ENCODE results near the gene LRRC43.

The LRRC43 gene

GRCh38 chr12:122226366-122227125, 43.6 kb downstream of the LRRC43 start:
- DNase-seq, result no peak

GRCh38 chr12:122227341-122227740, 44.4 kb downstream of the LRRC43 start:
- no peak for DNase-seq

DNA sequence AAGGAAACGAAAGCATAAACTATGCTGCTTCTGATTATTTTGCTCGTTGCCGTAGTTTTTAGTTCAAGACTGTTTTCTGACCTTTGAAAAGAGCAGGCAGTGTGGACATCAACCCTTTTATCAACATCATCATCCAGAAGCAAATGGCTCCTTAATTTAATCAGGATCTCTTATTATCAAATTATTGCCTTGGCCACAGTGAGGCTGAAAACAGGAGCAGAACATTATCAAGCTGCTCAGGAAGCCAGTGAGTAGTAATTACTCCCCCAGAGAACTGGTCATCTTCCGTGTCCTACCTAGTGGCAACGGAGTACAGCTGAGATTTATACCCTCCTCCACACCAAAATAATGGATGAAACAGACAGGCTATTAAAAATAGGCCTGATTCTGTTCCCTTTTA, 45.2 kb downstream of the LRRC43 start:
- DNase-seq, result no peak

DNA sequence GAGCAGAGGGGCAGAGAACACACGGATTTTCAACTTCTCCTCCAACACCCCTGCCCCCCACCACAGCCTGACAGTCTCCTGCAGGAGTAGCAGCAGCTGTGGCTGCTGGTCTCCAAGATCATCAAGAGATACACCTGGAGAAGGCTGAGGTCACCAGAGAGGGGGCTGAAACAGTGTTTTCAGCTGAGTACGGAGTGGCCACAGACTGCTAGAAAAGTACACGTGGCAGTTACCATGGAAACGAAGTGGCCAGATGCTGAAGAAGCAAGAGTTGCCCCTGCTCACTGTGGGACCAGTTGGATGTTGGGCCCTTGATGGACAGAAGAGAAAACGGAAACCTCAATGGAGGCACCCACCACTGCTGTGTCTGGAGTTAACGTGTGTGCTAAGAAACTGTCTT, 47.9 kb downstream of the LRRC43 start:
- DNase-seq, result no peak

GRCh38 chr12:122232691-122233090, 49.8 kb downstream of the LRRC43 start:
- no peak for DNase-seq

DNA sequence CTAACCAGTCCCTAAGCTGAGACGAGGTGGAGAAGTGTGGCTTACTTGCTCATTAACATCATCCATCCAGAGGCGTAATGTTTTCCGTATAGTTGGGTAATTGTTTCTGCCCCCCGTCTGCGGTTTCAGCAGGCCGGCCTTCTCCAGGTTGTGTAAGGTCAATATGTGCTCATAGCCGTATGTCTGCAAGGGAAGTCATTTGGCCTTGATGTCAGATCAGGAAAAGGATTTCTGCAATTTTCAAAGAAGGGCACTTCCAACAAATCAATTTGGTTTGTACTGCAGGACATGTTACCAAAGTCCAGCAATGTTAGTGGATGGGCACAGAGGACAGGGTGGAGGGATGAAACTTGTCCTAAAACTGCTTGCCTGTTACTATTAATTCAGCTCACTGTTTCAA, 52.8 kb downstream of the LRRC43 start:
- DNase-seq, result no peak

DNA sequence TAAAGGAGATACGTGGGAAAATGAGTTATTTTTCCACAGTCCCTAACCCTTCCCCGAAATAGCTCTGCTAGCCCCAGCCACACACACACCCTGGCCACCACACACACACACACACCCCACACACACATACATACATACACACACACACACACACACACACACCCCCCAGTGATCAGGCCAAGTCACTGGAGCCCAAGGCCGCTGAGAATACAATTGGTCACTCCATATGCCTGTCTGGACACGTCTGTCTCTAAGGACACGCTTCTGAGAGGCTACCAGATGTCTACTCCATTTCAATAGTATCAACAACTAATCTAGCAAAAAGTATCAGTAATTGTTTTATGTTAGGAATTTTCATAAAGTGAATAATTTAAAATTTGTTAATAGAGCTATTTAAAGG, 55.9 kb downstream of the LRRC43 start:
- no peak for DNase-seq

- no peak for DNase-seq
These were observed 61.0 kb downstream of the LRRC43 start for GRCh38 chr12:122243965-122244364.

DNA sequence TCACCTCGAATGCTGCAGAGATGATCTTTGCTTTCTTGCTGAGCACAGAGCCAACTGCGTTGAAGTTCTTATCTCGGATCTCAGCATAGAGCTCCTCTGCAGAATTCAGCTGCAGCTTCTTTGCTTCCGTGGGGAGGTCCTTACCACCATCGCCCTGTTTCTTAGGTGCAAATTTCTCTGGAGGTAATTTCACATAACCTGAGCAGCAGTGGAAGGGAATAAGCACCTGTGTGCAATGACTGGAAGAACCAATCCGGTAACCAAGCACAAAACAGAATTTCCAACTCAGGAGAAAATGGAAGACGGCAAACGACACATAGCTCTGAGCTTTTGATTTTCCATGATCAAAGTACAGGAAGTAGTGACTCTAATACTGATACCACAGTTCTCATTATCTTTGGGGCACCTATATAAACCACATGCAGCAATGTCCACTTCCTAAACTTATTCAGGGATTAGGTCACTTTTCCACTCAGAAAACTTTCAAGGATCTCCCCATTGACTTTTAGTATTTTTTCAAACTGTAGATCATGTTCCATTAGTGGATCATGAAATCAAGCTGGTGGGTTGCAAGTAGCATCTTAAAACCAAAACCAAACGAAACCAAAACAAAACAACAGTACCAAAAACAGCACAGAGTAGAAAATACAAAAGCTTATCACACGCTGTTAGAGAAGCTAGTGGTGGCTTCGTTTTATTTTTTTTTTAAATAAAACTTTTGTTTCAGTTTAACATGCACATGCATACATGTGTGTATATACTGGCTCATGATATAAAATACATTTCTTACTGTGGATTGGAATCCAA, 61.8 kb downstream of the LRRC43 start:
- no peak for DNase-seq

DNA sequence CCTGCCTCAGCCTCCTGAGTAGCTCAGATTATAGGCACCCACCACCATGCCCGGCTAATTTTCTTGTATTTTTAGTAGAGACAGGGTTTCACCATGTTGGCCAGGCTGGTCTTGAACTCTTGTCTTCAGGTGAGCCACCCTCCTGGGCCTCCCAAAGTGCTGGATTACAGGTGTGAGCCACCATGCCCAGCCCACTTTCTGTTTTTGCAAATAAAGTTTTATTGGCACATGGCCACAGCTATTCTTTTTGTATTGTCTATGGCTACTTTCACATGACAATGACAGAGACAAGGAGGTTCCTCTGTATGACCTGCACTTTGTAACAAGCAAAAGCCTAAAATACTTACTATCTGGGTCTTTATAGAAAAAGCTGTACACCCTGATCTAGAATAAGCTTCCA, 62.6 kb downstream of the LRRC43 start:
- DNase-seq, result no peak

- no peak for DNase-seq
These were observed 67.1 kb downstream of the LRRC43 start for GRCh38 chr12:122250047-122250446.

GRCh38 chr12:122250536-122250935, 67.6 kb downstream of the LRRC43 start:
- DNase-seq, result no peak

Data from NCI-H446 (cell line).